NCI-H2196 (cell line): ENCODE results near the gene ZNF444.
"Not testable (repeated sequence)": the region's sequence is repeated elsewhere in the genome, so short reads cannot be mapped to it uniquely, and the experiment has no call there.

ENCODE experiments used
- DNase-seq: peaks from one replicate; lab custom pipeline; 2025; ENCODE audit not compliant: unreplicated experiment; lab: John Stamatoyannopoulos, UW

ZNF444 gene

GRCh38 chr19:56175861-56176307 lies 34.8 kb downstream of the ZNF444 start, which contains the start of gene GALP:
GALP (plus strand) TSS chr19:56176008; CDS start chr19:56177109, 1,101 bp downstream.
- DNase-seq, result not testable (repeated sequence)

- not testable (repeated sequence) for DNase-seq
These were observed 35.2 kb downstream of the ZNF444 start for GRCh38 chr19:56176310-56176709.

- no peak for DNase-seq
These were observed 35.8 kb downstream of the ZNF444 start for GRCh38 chr19:56176881-56177280.

- no peak for DNase-seq
These were observed 36.6 kb downstream of the ZNF444 start for GRCh38 chr19:56177564-56178243.

- DNase-seq, result no peak
These were observed 48.7 kb downstream of the ZNF444 start for GRCh38 chr19:56189785-56190184.

- no peak for DNase-seq
These were observed 50.0 kb downstream of the ZNF444 start for GRCh38 chr19:56191115-56191514.

GRCh38 chr19:56191711-56192110 lies 50.6 kb downstream of the ZNF444 start:
- no peak for DNase-seq

GRCh38 chr19:56193981-56194640 lies 53.0 kb downstream of the ZNF444 start:
- DNase-seq, result no peak

GRCh38 chr19:56197646-56198045 lies 56.6 kb downstream of the ZNF444 start, which contains the start of gene ZSCAN5B:
ZSCAN5B (minus strand) TSS chr19:56197783; CDS start chr19:56193052, 4,731 bp downstream.
- DNase-seq, result not testable (repeated sequence)

GRCh38 chr19:56199687-56200086 lies 58.6 kb downstream of the ZNF444 start:
- DNase-seq, result no peak

GRCh38 chr19:56201973-56202372 lies 60.9 kb downstream of the ZNF444 start, which contains the start of gene ZSCAN5C:
ZSCAN5C (plus strand) TSS chr19:56202273; CDS start chr19:56205914, 3,641 bp downstream.
- no peak for DNase-seq

- not testable (repeated sequence) for DNase-seq
These were observed 66.5 kb downstream of the ZNF444 start for GRCh38 chr19:56207581-56207980.

GRCh38 chr19:56209091-56209490 lies 68.0 kb downstream of the ZNF444 start:
- DNase-seq, result no peak

- DNase-seq, result not testable (repeated sequence)
These were observed 68.9 kb downstream of the ZNF444 start for GRCh38 chr19:56210036-56210435.
